ENCODE measurements around the gene CDK14.

CDK14 gene

GRCh38 chr7:91194841-91195240 is 598.7 kb downstream of the CDK14 start:
- H3K9ac ChIP-seq (ENCODE audit: low read length in 5 of 5), result no peak overlapping the region
- no peaks in the 10 kb centered on the region for H3K27me3 ChIP-seq (ENCODE audit: control insufficient read depth in 5 of 5, insufficient read depth in 4 of 5, low read length in 5 of 5)
- H3K27ac ChIP-seq (ENCODE audit: low read depth, low read length), result no peak overlapping the region
- no peaks in the 10 kb centered on the region for H3K9me3 ChIP-seq (ENCODE audit: control insufficient read depth in 5 of 5, low read length in 5 of 5)
- no peak overlapping the region for H3K4me3 ChIP-seq (ENCODE audit: low read depth in 1 of 5, low read length in 5 of 5)
- H3K4me1 ChIP-seq (ENCODE audit: control insufficient read depth in 5 of 5, insufficient read depth in 5 of 5, low read length in 5 of 5), result no peaks in the 10 kb centered on the region
- H3K36me3 ChIP-seq (ENCODE audit: control insufficient read depth in 5 of 5, insufficient read depth in 5 of 5, low read length in 5 of 5), result no peaks in the 10 kb centered on the region

GRCh38 chr7:91196058-91196457 is 599.9 kb downstream of the CDK14 start:
- Histone ChIP-seq H3K36me3 (ENCODE audit: control insufficient read depth in 5 of 5, insufficient read depth in 5 of 5, low read length in 5 of 5) (no peaks in the 10 kb centered on the region), H3K9me3 (ENCODE audit: control insufficient read depth in 5 of 5, low read length in 5 of 5) (no peaks in the 10 kb centered on the region), H3K4me3 (ENCODE audit: low read depth in 1 of 5, low read length in 5 of 5) (no peak overlapping the region), H3K4me1 (ENCODE audit: control insufficient read depth in 5 of 5, insufficient read depth in 5 of 5, low read length in 5 of 5) (no peaks in the 10 kb centered on the region), H3K27me3 (ENCODE audit: control insufficient read depth in 5 of 5, insufficient read depth in 4 of 5, low read length in 5 of 5) (no peaks in the 10 kb centered on the region), H3K9ac (ENCODE audit: low read length in 5 of 5) (no peak overlapping the region), H3K27ac (ENCODE audit: low read depth, low read length) (no peak overlapping the region)

- no peaks in the 10 kb centered on the region for H3K9me3 ChIP-seq (ENCODE audit: control insufficient read depth in 5 of 5, low read length in 5 of 5)
- H3K27ac ChIP-seq (ENCODE audit: low read depth, low read length), result no peak overlapping the region
- H3K27me3 ChIP-seq (ENCODE audit: control insufficient read depth in 5 of 5, insufficient read depth in 4 of 5, low read length in 5 of 5), result no peaks in the 10 kb centered on the region
- H3K4me1 ChIP-seq (ENCODE audit: control insufficient read depth in 5 of 5, insufficient read depth in 5 of 5, low read length in 5 of 5), result no peaks in the 10 kb centered on the region
- no peak overlapping the region for H3K9ac ChIP-seq (ENCODE audit: low read length in 5 of 5)
- H3K36me3 ChIP-seq (ENCODE audit: control insufficient read depth in 5 of 5, insufficient read depth in 5 of 5, low read length in 5 of 5), result no peaks in the 10 kb centered on the region
- H3K4me3 ChIP-seq (ENCODE audit: low read depth in 1 of 5, low read length in 5 of 5), result no peak overlapping the region
These were observed 602.2 kb downstream of the CDK14 start for GRCh38 chr7:91198371-91198770.

- H3K27me3 ChIP-seq (ENCODE audit: control insufficient read depth in 5 of 5, insufficient read depth in 4 of 5, low read length in 5 of 5), result no peaks in the 10 kb centered on the region
- no peak overlapping the region for H3K4me3 ChIP-seq (ENCODE audit: low read depth in 1 of 5, low read length in 5 of 5)
- no peaks in the 10 kb centered on the region for H3K9me3 ChIP-seq (ENCODE audit: control insufficient read depth in 5 of 5, low read length in 5 of 5)
- no peaks in the 10 kb centered on the region for H3K36me3 ChIP-seq (ENCODE audit: control insufficient read depth in 5 of 5, insufficient read depth in 5 of 5, low read length in 5 of 5)
- no peak overlapping the region for H3K9ac ChIP-seq (ENCODE audit: low read length in 5 of 5)
- no peak overlapping the region for H3K27ac ChIP-seq (ENCODE audit: low read depth, low read length)
- no peaks in the 10 kb centered on the region for H3K4me1 ChIP-seq (ENCODE audit: control insufficient read depth in 5 of 5, insufficient read depth in 5 of 5, low read length in 5 of 5)
These were observed 603.5 kb downstream of the CDK14 start for GRCh38 chr7:91199601-91200000.

- Histone ChIP-seq H3K9ac (ENCODE audit: low read length in 5 of 5) (no peak overlapping the region), H3K9me3 (ENCODE audit: control insufficient read depth in 5 of 5, low read length in 5 of 5) (no peaks in the 10 kb centered on the region), H3K27me3 (ENCODE audit: control insufficient read depth in 5 of 5, insufficient read depth in 4 of 5, low read length in 5 of 5) (no peaks in the 10 kb centered on the region), H3K27ac (ENCODE audit: low read depth, low read length) (no peak overlapping the region), H3K4me1 (ENCODE audit: control insufficient read depth in 5 of 5, insufficient read depth in 5 of 5, low read length in 5 of 5) (peaks cover 0 to 7% (median 4%) of the 10 kb centered on the region in 5 donors), H3K4me3 (ENCODE audit: low read depth in 1 of 5, low read length in 5 of 5) (no peak overlapping the region), H3K36me3 (ENCODE audit: control insufficient read depth in 5 of 5, insufficient read depth in 5 of 5, low read length in 5 of 5) (no peaks in the 10 kb centered on the region)
These were observed 605.5 kb downstream of the CDK14 start for GRCh38 chr7:91201442-91202113.

- Histone ChIP-seq H3K9me3 (ENCODE audit: control insufficient read depth in 5 of 5, low read length in 5 of 5) (no peaks in the 10 kb centered on the region), H3K27ac (ENCODE audit: low read depth, low read length) (no peak overlapping the region), H3K4me1 (ENCODE audit: control insufficient read depth in 5 of 5, insufficient read depth in 5 of 5, low read length in 5 of 5) (peaks cover 0 to 9% (median 4%) of the 10 kb centered on the region in 5 donors), H3K27me3 (ENCODE audit: control insufficient read depth in 5 of 5, insufficient read depth in 4 of 5, low read length in 5 of 5) (no peaks in the 10 kb centered on the region), H3K4me3 (ENCODE audit: low read depth in 1 of 5, low read length in 5 of 5) (no peak overlapping the region), H3K9ac (ENCODE audit: low read length in 5 of 5) (no peak overlapping the region), H3K36me3 (ENCODE audit: control insufficient read depth in 5 of 5, insufficient read depth in 5 of 5, low read length in 5 of 5) (peaks cover 0 to 4% (median 0%) of the 10 kb centered on the region in 5 donors)
These were observed 610.3 kb downstream of the CDK14 start for GRCh38 chr7:91206361-91206960.

GRCh38 chr7:91212582-91212981 is 616.5 kb downstream of the CDK14 start:
- H3K4me3 ChIP-seq (ENCODE audit: low read depth in 1 of 5, low read length in 5 of 5), result no peak overlapping the region
- no peak overlapping the region for H3K27ac ChIP-seq (ENCODE audit: low read depth, low read length)
- no peak overlapping the region for H3K9ac ChIP-seq (ENCODE audit: low read length in 5 of 5)
- H3K4me1 ChIP-seq (ENCODE audit: control insufficient read depth in 5 of 5, insufficient read depth in 5 of 5, low read length in 5 of 5), result no peaks in the 10 kb centered on the region
- no peaks in the 10 kb centered on the region for H3K9me3 ChIP-seq (ENCODE audit: control insufficient read depth in 5 of 5, low read length in 5 of 5)
- peaks cover 0 to 4% (median 0%) of the 10 kb centered on the region in 5 donors for H3K36me3 ChIP-seq (ENCODE audit: control insufficient read depth in 5 of 5, insufficient read depth in 5 of 5, low read length in 5 of 5)
- no peaks in the 10 kb centered on the region for H3K27me3 ChIP-seq (ENCODE audit: control insufficient read depth in 5 of 5, insufficient read depth in 4 of 5, low read length in 5 of 5)

- Histone ChIP-seq H3K4me1 (ENCODE audit: control insufficient read depth in 5 of 5, insufficient read depth in 5 of 5, low read length in 5 of 5) (no peaks in the 10 kb centered on the region), H3K27me3 (ENCODE audit: control insufficient read depth in 5 of 5, insufficient read depth in 4 of 5, low read length in 5 of 5) (no peaks in the 10 kb centered on the region), H3K27ac (ENCODE audit: low read depth, low read length) (no peak overlapping the region), H3K36me3 (ENCODE audit: control insufficient read depth in 5 of 5, insufficient read depth in 5 of 5, low read length in 5 of 5) (no peaks in the 10 kb centered on the region), H3K9me3 (ENCODE audit: control insufficient read depth in 5 of 5, low read length in 5 of 5) (no peaks in the 10 kb centered on the region), H3K4me3 (ENCODE audit: low read depth in 1 of 5, low read length in 5 of 5) (no peak overlapping the region), H3K9ac (ENCODE audit: low read length in 5 of 5) (no peak overlapping the region)
These were observed 630.3 kb downstream of the CDK14 start for GRCh38 chr7:91226411-91226810.

GRCh38 chr7:91228327-91228726 is 632.2 kb downstream of the CDK14 start:
- H3K4me1 ChIP-seq (ENCODE audit: control insufficient read depth in 5 of 5, insufficient read depth in 5 of 5, low read length in 5 of 5), result no peaks in the 10 kb centered on the region
- no peaks in the 10 kb centered on the region for H3K9me3 ChIP-seq (ENCODE audit: control insufficient read depth in 5 of 5, low read length in 5 of 5)
- no peak overlapping the region for H3K9ac ChIP-seq (ENCODE audit: low read length in 5 of 5)
- H3K27me3 ChIP-seq (ENCODE audit: control insufficient read depth in 5 of 5, insufficient read depth in 4 of 5, low read length in 5 of 5), result no peaks in the 10 kb centered on the region
- H3K4me3 ChIP-seq (ENCODE audit: low read depth in 1 of 5, low read length in 5 of 5), result no peak overlapping the region
- no peak overlapping the region for H3K27ac ChIP-seq (ENCODE audit: low read depth, low read length)
- no peaks in the 10 kb centered on the region for H3K36me3 ChIP-seq (ENCODE audit: control insufficient read depth in 5 of 5, insufficient read depth in 5 of 5, low read length in 5 of 5)

GRCh38 chr7:91228927-91229558 is 632.9 kb downstream of the CDK14 start:
- no peaks in the 10 kb centered on the region for H3K27me3 ChIP-seq (ENCODE audit: control insufficient read depth in 5 of 5, insufficient read depth in 4 of 5, low read length in 5 of 5)
- H3K27ac ChIP-seq (ENCODE audit: low read depth, low read length), result no peak overlapping the region
- H3K4me1 ChIP-seq (ENCODE audit: control insufficient read depth in 5 of 5, insufficient read depth in 5 of 5, low read length in 5 of 5), result no peaks in the 10 kb centered on the region
- no peak overlapping the region for H3K4me3 ChIP-seq (ENCODE audit: low read depth in 1 of 5, low read length in 5 of 5)
- no peaks in the 10 kb centered on the region for H3K9me3 ChIP-seq (ENCODE audit: control insufficient read depth in 5 of 5, low read length in 5 of 5)
- no peak overlapping the region for H3K9ac ChIP-seq (ENCODE audit: low read length in 5 of 5)
- no peaks in the 10 kb centered on the region for H3K36me3 ChIP-seq (ENCODE audit: control insufficient read depth in 5 of 5, insufficient read depth in 5 of 5, low read length in 5 of 5)
